Suprapubic skin (tissue), 4 donors: ENCODE results near the gene CLVS2.

ENCODE experiments used
- EP300 ChIP-seq: sonication (generic); formaldehyde crosslinking; IDR thresholded peaks from one replicate; pipeline ENCODE4 v1.6.1; 2017; ENCODE audit warnings: antibody characterized with exemption
- POLR2AphosphoS5 ChIP-seq, 3 donors: sonication (generic); formaldehyde crosslinking; IDR thresholded peaks; one replicate each; pipeline ENCODE4 v1.6.1; 2017; ENCODE audit warnings: antibody characterized with exemption in 3 of 3
- TF ChIP-seq, protein P1 (sequence below), 2 donors: fragments of 200-600 bp in 1 of 2; fragments of 450-650 bp in 1 of 2; sonication (generic) in 1 of 2; IDR thresholded peaks; one replicate each; pipeline ENCODE4 v1.5.1; 2016 to 2019; ENCODE audit warnings: antibody characterized with exemption in 2 of 2, mild to moderate bottlenecking in 1 of 2, moderate library complexity in 1 of 2

DNA sequence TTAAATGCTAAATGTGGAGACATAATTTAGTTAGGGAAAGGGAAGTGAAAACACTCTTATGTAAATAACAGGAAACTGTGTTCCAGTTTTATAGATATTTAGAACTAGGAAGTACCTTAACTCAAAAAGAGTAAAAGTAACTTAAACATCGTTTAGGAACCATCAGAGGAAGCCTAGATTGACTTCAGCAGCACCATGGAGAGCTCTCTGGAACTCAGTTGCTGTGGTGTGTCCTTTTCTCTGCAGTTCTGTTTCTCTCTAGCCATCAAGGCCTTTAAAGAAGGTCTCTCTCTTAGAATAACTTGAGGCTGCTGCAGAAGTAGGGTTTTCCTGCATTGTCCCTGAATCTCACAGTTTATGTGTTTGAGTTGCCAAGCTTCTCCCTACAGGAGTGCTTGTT lies 26.9 kb downstream of the CLVS2 start:
- TF ChIP-seq POLR2AphosphoS5 (IDR thresholded peaks at IDR 0.05) (no peak), EP300 (no peak)
- TF ChIP-seq, protein P1, sequence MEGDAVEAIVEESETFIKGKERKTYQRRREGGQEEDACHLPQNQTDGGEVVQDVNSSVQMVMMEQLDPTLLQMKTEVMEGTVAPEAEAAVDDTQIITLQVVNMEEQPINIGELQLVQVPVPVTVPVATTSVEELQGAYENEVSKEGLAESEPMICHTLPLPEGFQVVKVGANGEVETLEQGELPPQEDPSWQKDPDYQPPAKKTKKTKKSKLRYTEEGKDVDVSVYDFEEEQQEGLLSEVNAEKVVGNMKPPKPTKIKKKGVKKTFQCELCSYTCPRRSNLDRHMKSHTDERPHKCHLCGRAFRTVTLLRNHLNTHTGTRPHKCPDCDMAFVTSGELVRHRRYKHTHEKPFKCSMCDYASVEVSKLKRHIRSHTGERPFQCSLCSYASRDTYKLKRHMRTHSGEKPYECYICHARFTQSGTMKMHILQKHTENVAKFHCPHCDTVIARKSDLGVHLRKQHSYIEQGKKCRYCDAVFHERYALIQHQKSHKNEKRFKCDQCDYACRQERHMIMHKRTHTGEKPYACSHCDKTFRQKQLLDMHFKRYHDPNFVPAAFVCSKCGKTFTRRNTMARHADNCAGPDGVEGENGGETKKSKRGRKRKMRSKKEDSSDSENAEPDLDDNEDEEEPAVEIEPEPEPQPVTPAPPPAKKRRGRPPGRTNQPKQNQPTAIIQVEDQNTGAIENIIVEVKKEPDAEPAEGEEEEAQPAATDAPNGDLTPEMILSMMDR (IDR thresholded peaks at IDR 0.05): no peak
